Measurements from ENCODE around the gene DNAI4.

DNA sequence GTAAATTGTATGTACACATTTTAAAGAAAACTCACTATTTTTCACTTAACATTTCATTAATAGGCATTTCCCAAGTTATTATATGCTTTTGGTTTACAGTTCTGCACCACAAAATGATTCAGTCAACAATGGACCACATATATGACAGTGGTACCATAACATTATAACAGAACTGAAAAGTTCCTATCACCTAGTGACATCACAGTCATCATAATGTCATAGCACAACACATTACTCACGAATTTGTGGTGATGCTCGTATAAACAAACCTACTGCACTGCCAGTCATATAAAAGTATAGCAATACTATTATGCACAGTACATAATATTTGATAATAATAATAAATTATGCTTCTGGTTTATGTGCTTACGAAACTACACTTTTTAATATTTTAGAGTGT is 30.9 kb downstream of the DNAI4 start:
- no peak for TF ChIP-seq MXI1 (IDR thresholded peaks at IDR 0.05; ENCODE audit: borderline replicate concordance, low read depth, low read length)
- TF ChIP-seq, protein P1, sequence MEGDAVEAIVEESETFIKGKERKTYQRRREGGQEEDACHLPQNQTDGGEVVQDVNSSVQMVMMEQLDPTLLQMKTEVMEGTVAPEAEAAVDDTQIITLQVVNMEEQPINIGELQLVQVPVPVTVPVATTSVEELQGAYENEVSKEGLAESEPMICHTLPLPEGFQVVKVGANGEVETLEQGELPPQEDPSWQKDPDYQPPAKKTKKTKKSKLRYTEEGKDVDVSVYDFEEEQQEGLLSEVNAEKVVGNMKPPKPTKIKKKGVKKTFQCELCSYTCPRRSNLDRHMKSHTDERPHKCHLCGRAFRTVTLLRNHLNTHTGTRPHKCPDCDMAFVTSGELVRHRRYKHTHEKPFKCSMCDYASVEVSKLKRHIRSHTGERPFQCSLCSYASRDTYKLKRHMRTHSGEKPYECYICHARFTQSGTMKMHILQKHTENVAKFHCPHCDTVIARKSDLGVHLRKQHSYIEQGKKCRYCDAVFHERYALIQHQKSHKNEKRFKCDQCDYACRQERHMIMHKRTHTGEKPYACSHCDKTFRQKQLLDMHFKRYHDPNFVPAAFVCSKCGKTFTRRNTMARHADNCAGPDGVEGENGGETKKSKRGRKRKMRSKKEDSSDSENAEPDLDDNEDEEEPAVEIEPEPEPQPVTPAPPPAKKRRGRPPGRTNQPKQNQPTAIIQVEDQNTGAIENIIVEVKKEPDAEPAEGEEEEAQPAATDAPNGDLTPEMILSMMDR (conservative IDR thresholded peaks at IDR 0.05; ENCODE audit: low read depth, low read length): no peak
- no peak for TF ChIP-seq RCOR1 (IDR thresholded peaks at IDR 0.05; ENCODE audit: insufficient replicate concordance, low read length)
- TF ChIP-seq NFE2L2 (IDR thresholded peaks at IDR 0.05; ENCODE audit: low read depth, low read length): no peak
- no peak for TF ChIP-seq RFX5 (IDR thresholded peaks at IDR 0.05; ENCODE audit: low read depth, low read length)
- TF ChIP-seq POLR2A (IDR thresholded peaks at IDR 0.05; ENCODE audit: low read depth, low read length): no peak
- TF ChIP-seq RAD21 (IDR thresholded peaks at IDR 0.05; ENCODE audit: low read length): no peak
- no peak for TF ChIP-seq CEBPB (IDR thresholded peaks at IDR 0.05; ENCODE audit: low read depth, low read length)
- TF ChIP-seq, protein P2, sequence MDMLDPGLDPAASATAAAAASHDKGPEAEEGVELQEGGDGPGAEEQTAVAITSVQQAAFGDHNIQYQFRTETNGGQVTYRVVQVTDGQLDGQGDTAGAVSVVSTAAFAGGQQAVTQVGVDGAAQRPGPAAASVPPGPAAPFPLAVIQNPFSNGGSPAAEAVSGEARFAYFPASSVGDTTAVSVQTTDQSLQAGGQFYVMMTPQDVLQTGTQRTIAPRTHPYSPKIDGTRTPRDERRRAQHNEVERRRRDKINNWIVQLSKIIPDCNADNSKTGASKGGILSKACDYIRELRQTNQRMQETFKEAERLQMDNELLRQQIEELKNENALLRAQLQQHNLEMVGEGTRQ (IDR thresholded peaks at IDR 0.05; ENCODE audit: low read depth, low read length): no peak
- TF ChIP-seq BHLHE40 (IDR thresholded peaks at IDR 0.05; ENCODE audit: low read depth, low read length): no peak
- TF ChIP-seq, protein P3, sequence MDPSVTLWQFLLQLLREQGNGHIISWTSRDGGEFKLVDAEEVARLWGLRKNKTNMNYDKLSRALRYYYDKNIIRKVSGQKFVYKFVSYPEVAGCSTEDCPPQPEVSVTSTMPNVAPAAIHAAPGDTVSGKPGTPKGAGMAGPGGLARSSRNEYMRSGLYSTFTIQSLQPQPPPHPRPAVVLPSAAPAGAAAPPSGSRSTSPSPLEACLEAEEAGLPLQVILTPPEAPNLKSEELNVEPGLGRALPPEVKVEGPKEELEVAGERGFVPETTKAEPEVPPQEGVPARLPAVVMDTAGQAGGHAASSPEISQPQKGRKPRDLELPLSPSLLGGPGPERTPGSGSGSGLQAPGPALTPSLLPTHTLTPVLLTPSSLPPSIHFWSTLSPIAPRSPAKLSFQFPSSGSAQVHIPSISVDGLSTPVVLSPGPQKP (IDR thresholded peaks at IDR 0.05; ENCODE audit: borderline replicate concordance, low read depth, low read length): no peak
- no peak for TF ChIP-seq FOS (IDR thresholded peaks at IDR 0.05; ENCODE audit: low read depth, low read length)

Data from IMR-90 (cell line).